NCI-H460 (cell line): Measurements from ENCODE around the gene EHMT2. TPM values are rescaled to one million over a fixed set of nuclear protein-coding genes. Genes with fewer than 3 reads are reported as not detected.
"Not testable (repeated sequence)": the region's sequence is repeated elsewhere in the genome, so short reads cannot be mapped to it uniquely, and the experiment has no call there.

Experiments
- DNase-seq: peaks from one replicate; pipeline ENCODE4 v3.0.0-alpha.2; 2016; ENCODE audit warnings: low read depth; ENCODE audit errors: extremely low read depth
- polyA plus RNA-seq: library from polyadenylated mRNA; depleted of rRNA; stranded (reverse); fragments of >200 nt; gene quantifications from 2 replicates; pipeline ENCODE4 v1.2.3, GENCODE V29; 2014; cell fraction: nucleus; rRNA removed
- total RNA-seq: library from RNA; depleted of rRNA; stranded (reverse); fragments of >200 nt; shearing (Covaris generic); gene quantifications from 2 replicates; pipeline ENCODE4 v1.2.3, GENCODE V29; 2014; rRNA removed

EHMT2 gene
- total RNA-seq = 19.3 and 19.9 TPM in 2 replicates
- 58.2 and 60.1 TPM in 2 replicates for polyA plus RNA-seq

DNA sequence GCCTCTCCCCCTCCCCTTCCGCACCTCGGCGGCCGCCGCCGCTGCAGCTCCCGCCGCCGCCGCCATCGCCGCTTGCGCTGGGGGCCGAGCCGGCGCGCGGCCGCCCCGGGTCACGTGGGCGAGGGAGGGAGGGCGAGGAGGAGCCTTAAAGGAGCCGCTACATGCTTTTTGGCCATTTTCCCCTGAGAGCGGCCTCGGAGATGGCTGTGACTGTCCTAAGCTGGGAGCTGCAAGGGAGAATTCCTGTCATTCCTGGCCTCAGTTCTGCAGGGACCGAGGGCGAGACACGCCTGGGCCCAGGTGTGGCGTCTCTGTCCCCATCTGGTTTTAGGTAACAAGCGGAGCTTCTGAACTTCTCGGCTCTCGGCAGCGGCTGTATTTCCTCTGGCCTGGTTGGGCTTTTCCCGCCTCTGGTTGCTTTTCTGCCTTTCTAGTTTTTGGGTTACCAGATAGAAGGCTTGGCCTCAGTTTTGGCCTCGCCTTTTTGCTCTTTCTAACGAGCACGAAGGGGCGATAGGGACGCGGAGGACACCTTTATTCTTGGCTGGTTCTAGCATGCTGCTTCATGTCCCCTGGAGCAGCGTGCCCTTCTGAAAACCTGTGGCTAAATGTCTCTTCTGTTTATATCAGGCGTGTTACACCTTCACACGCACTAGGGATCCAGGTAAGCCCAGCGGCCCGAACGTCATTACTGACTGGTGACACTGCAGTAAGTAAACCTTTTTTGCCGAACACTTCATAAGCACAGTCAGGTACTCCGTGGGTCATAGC is at the start of gene EHMT2:
EHMT2 (minus strand) TSS at position 87 of the 771 bp plus-strand sequence; CDS start at position 66, 21 bp downstream.
- DNase-seq = peak; percentile 61

DNA sequence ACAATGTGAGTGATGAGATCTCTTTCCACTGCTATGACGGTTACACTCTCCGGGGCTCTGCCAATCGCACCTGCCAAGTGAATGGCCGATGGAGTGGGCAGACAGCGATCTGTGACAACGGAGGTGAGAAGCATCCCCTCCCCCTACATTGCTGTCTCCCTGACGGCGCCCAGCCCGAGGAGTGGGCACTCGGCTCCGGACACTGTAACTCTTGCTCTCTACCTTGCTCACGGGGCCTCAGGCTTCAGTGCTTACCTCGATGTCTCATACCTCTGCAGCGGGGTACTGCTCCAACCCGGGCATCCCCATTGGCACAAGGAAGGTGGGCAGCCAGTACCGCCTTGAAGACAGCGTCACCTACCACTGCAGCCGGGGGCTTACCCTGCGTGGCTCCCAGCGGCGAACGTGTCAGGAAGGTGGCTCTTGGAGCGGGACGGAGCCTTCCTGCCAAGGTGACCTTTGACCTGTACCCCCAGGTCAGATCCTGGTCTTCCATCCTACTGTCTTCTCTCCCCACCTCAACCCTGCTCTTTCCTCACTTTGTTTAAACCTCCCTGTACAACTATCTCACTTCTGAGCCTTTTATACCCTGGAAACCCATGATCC is 49.7 kb upstream of the EHMT2 start:
- DNase-seq = no peak

DNA sequence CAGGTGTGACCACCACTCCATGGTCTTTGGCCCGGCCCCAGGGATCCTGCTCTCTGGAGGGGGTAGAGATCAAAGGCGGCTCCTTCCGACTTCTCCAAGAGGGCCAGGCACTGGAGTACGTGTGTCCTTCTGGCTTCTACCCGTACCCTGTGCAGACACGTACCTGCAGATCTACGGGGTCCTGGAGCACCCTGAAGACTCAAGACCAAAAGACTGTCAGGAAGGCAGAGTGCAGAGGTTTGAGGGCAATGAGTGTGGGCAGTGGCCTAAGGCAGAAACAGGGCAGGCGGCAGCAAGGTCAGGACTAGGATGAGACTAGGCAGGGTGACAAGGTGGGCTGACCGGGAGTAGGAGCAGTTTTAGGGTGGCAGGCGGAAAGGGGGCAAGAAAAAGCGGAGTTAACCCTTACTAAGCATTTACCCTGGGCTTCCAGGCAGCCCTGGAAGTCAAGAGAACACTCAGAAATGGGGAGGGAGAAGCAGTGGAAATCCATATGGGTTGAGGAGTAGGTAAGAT is 48.9 kb upstream of the EHMT2 start:
- no peak for DNase-seq

GRCh38 chr6:31945507-31946369 is 48.2 kb upstream of the EHMT2 start, which contains the start of gene CFB:
Gene CFB, plus strand, starts transcription at chr6:31946095. Its CDS starts 127 bp downstream, at chr6:31946222.
- DNase-seq = no peak

GRCh38 chr6:31945154-31945506 is 47.6 kb upstream of the EHMT2 start:
- DNase-seq = no peak

DNA sequence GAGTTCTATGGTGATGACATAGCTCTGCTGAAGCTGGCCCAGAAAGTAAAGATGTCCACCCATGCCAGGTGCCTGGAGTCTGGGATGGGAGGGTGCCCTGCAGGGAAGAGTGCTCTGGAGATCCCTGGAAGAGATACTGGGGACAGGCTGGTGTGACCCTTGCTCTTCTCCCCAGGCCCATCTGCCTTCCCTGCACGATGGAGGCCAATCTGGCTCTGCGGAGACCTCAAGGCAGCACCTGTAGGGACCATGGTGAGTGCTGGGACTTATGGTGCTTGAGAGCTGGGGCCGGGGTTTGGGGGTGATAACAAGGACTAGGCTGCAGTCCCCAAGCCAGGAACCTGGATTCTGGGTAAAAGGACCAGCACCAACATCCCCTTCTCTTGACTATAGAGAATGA is 46.2 kb upstream of the EHMT2 start:
- DNase-seq = no peak

GRCh38 chr6:31940256-31940664 is 42.8 kb upstream of the EHMT2 start:
- DNase-seq = no peak

- DNase-seq = no peak
These were observed 38.3 kb upstream of the EHMT2 start for GRCh38 chr6:31935823-31936222.

GRCh38 chr6:31935021-31935420 is 37.5 kb upstream of the EHMT2 start:
- DNase-seq = no peak

GRCh38 chr6:31933537-31933936 is 36.0 kb upstream of the EHMT2 start:
- DNase-seq = no peak

DNA sequence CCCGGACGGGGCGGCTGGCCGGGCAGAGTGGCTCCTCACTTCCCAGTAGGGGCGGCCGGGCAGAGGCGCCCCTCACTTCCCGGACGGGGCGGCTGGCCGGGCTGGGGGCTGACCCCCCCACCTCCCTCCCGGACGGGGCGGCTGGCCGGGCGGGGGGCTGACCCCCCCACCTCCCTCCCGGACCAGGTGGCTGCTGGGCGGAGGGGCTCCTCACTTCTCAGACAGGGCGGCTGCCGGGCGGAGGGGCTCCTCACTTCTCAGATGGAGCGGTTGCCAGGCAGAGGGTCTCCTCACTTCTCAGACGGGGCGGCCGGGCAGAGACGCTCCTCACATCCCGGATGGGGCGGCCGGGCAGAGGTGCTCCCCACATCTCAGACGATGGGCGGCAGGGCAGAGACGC is 34.6 kb upstream of the EHMT2 start:
- not testable (repeated sequence) for DNase-seq

- no peak for DNase-seq
These were observed 33.5 kb upstream of the EHMT2 start for GRCh38 chr6:31930962-31931361.

DNA sequence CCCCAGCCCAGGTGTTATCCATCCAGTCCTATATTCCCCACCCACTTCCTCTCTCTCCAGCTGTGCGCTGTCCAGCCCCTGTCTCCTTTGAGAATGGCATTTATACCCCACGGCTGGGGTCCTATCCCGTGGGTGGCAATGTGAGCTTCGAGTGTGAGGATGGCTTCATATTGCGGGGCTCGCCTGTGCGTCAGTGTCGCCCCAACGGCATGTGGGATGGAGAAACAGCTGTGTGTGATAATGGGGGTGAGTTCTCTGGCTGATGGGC is 31.1 kb upstream of the EHMT2 start:
- DNase-seq = no peak

GRCh38 chr6:31927863-31928671 is 30.6 kb upstream of the EHMT2 start:
- DNase-seq = no peak

GRCh38 chr6:31927242-31927862 is 29.9 kb upstream of the EHMT2 start, which contains the start of gene C2:
Gene C2, plus strand, starts transcription at chr6:31927717. Its CDS starts 36 bp downstream, at chr6:31927753.
- DNase-seq = no peak

- DNase-seq = no peak
These were observed 25.4 kb upstream of the EHMT2 start for GRCh38 chr6:31922942-31923341.

DNA sequence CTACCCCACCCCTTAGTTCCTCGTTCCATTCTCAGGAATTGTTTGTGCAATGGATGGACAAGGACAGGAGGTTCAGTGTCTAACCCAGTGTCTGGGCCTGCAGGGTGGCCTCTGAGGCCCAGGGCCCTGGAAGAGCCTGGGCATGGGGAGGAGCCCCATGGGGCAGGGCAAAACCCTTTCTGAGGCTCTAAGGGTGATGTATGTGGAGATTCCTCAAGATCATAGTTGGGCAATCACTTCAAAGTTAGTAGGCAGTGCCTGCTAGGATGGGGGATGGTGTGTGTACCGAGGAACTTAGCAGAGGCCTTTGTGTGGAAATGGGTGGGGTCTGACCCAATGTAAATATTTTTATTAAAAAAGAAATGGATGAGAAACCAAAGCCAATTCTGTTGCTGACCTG is 23.3 kb upstream of the EHMT2 start:
- DNase-seq = no peak

- DNase-seq = no peak
These were observed 22.3 kb upstream of the EHMT2 start for GRCh38 chr6:31919624-31920303.

GRCh38 chr6:31918069-31918720 is 20.7 kb upstream of the EHMT2 start:
- DNase-seq = no peak
